ENCODE results near the gene HNF1A. TPM values are rescaled to one million over a fixed set of nuclear protein-coding genes. Genes with fewer than 3 reads are reported as not detected.

Gene HNF1A
- total and polyA plus RNA-seq, 2 of the 13 experiments (the other 11 are each of a cell fraction or from before 2014, with no cell fraction given): 13.4 to 34.7 TPM

- TF ChIP-seq GRHL1 (CRISPR knock-in tag; conservative IDR thresholded peaks at IDR 0.05) (no peak), BRCA1 (CRISPR knock-in tag; IDR thresholded peaks at IDR 0.05) (no peak), NR0B2 (CRISPR knock-in tag; IDR thresholded peaks at IDR 0.05) (no peak), EED (CRISPR knock-in tag; IDR thresholded peaks at IDR 0.05) (no peak), ZNF737 (CRISPR knock-in tag; IDR thresholded peaks at IDR 0.05; ENCODE audit: borderline replicate concordance) (no peak; the same call in 1 of the 2 replicates), ZNF138 (CRISPR knock-in tag; IDR thresholded peaks at IDR 0.05; ENCODE audit: low read depth) (no peak), FOXC1 (CRISPR knock-in tag; IDR thresholded peaks at IDR 0.05; ENCODE audit: borderline replicate concordance) (0 out of 2 replicates have a peak, but pooled peaks have one; percentile 7), SNAPC2 (CRISPR knock-in tag; IDR thresholded peaks at IDR 0.05) (no peak), ZFY (CRISPR knock-in tag; IDR thresholded peaks at IDR 0.05) (peak; percentile 18), CEBPG (CRISPR knock-in tag; IDR thresholded peaks at IDR 0.05) (peak; percentile 54; the same call in 1 of the 2 replicates), ZNF251 (CRISPR knock-in tag; IDR thresholded peaks at IDR 0.05) (no peak), HNRNPUL1 (IDR thresholded peaks at IDR 0.05; ENCODE audit: low read depth, low read length) (no peak), HMG20B (CRISPR knock-in tag; conservative IDR thresholded peaks at IDR 0.05) (no peak), TAF15 (IDR thresholded peaks at IDR 0.05; ENCODE audit: low read depth, low read length, poor library complexity, severe bottlenecking) (no peak), ZEB1 (IDR thresholded peaks at IDR 0.05; ENCODE audit: insufficient replicate concordance, low read depth) (no peak), TMF1 (CRISPR knock-in tag; IDR thresholded peaks at IDR 0.05; ENCODE audit: low read depth) (no peak), NCOA1 (CRISPR knock-in tag; IDR thresholded peaks at IDR 0.05) (no peak), IKZF4 (CRISPR knock-in tag; IDR thresholded peaks at IDR 0.05; ENCODE audit: borderline replicate concordance, low read depth, not compliant biosample characterization) (no peak), PITX1 (CRISPR knock-in tag; IDR thresholded peaks at IDR 0.05) (no peak; the same call in 1 of the 2 replicates), ATF2 (CRISPR knock-in tag; IDR thresholded peaks at IDR 0.05) (no peak), SRSF4 (IDR thresholded peaks at IDR 0.05; ENCODE audit: low read depth, low read length, poor library complexity, severe bottlenecking) (no peak), ZNF317 (CRISPR knock-in tag; IDR thresholded peaks at IDR 0.05) (no peak), ZNF274 (CRISPR knock-in tag; IDR thresholded peaks at IDR 0.05) (no peak), NFRKB (IDR thresholded peaks at IDR 0.05) (no peak), FOXO4 (CRISPR knock-in tag; conservative IDR thresholded peaks at IDR 0.05) (no peak), ZNF615 (CRISPR knock-in tag; IDR thresholded peaks at IDR 0.05; ENCODE audit: borderline replicate concordance) (no peak)
These were observed 3.1 kb downstream of the HNF1A start (continued) for GRCh38 chr12:120981407-120981941.

Measured in HepG2 (cell line).